Breast epithelium (tissue), 4 donors: Measurements from ENCODE around the gene MAP3K12. TPM values are rescaled to one million over a fixed set of nuclear protein-coding genes. Genes with fewer than 3 reads are reported as not detected.
A peak's percentile ranks its signal among the peaks of the same experiment; 100 is the strongest.
"Not testable (repeated sequence)": the region's sequence is repeated elsewhere in the genome, so short reads cannot be mapped to it uniquely, and the experiment has no call there.

Experiments
- DNase-seq, 2 donors: peaks; one replicate each; pipeline ENCODE4 v3.0.0-alpha.2; 2019; ENCODE audit warnings: low spot score in 2 of 2
- H3K27ac ChIP-seq, 2 donors: fragments of 200-600 bp; sonication (generic) in 1 of 2; one replicate each; pipeline ENCODE4 v1.5.1; 2016 to 2019; ENCODE audit warnings: mild to moderate bottlenecking in 1 of 2
- H3K27me3 ChIP-seq, 2 donors: fragments of 200-600 bp; sonication (generic) in 1 of 2; one replicate each; pipeline versions ENCODE4 v1.5.1 to v1.6.0; 2017 to 2019; ENCODE audit warnings: control low read depth in 1 of 2, mild to moderate bottlenecking in 1 of 2
- H3K36me3 ChIP-seq: fragments of 200-600 bp; one replicate; pipeline ENCODE4 v1.5.1; 2019
- H3K4me1 ChIP-seq, 2 donors: fragments of 200-600 bp; sonication (generic); one replicate each; pipeline ENCODE4 v1.5.1; 2016 to 2019; ENCODE audit warnings: control low read depth in 1 of 2
- H3K4me3 ChIP-seq, 3 donors: fragments of 200-600 bp; sonication (generic); 1 replicate in 2 of 3; 2 replicates in 1 of 3; pipeline ENCODE4 v1.5.1; 2016 to 2019; ENCODE audit warnings: mild to moderate bottlenecking in 3 of 3, moderate library complexity in 2 of 3
- H3K9me3 ChIP-seq, 2 donors: fragments of 200-600 bp; sonication (generic) in 1 of 2; one replicate each; pipeline ENCODE4 v1.5.1; 2016 to 2019; ENCODE audit warnings: control low read depth in 1 of 2
- CTCF ChIP-seq, 3 donors: fragments of 450-650 bp; IDR thresholded peaks; one replicate each; pipeline ENCODE4 v1.5.1; 2016 to 2017; ENCODE audit warnings: antibody characterized with exemption in 3 of 3, mild to moderate bottlenecking in 3 of 3, moderate library complexity in 3 of 3
- POLR2A ChIP-seq: fragments of 450-650 bp; IDR thresholded peaks from one replicate; pipeline ENCODE4 v1.6.1; 2016; ENCODE audit warnings: antibody characterized with exemption, mild to moderate bottlenecking, moderate library complexity
- POLR2AphosphoS5 ChIP-seq, 3 donors: sonication (generic); formaldehyde crosslinking; IDR thresholded peaks; one replicate each; pipeline ENCODE4 v1.6.1; 2017; ENCODE audit warnings: antibody characterized with exemption in 3 of 3
- intact Hi-C: fragments of 100-400 bp; cut with DNase I; formaldehyde crosslinking; loops from one replicate; pipeline ENCODE4 v1.15.1; 2023; ENCODE audit warnings: low total_unique reads
- total RNA-seq, 3 donors: library from RNA; depleted of rRNA; stranded (reverse); fragments of >200 nt; gene quantifications; one replicate each; pipeline ENCODE4 v1.1.0, GENCODE V29; 2016

MAP3K12 gene
- total RNA-seq, 3 donors from 2014 or later, result 16.4 to 28.8 (median 24.6) TPM

- TF ChIP-seq POLR2A, result no peak
- TF ChIP-seq CTCF (IDR thresholded peaks at IDR 0.05), result no peak
- no peak for TF ChIP-seq POLR2AphosphoS5 (IDR thresholded peaks at IDR 0.05)
- H3K4me3 ChIP-seq, result no peak overlapping the region
- H3K4me1 ChIP-seq, result no peaks in the 10 kb centered on the region
- no peaks in the 10 kb centered on the region for H3K27me3 ChIP-seq
- H3K9me3 ChIP-seq, result no peaks in the 10 kb centered on the region
- no peaks in the 10 kb centered on the region for H3K36me3 ChIP-seq
- intact Hi-C loops, result no loop called here
- peak overlapping the region in 1 of 2 donors; percentile 55 for H3K27ac ChIP-seq
- DNase-seq, result no peak
Observed at GRCh38 chr12:53481939-53482586, 17.2 kb downstream of the MAP3K12 start.

GRCh38 chr12:53481458-53481857 lies 17.8 kb downstream of the MAP3K12 start:
- intact Hi-C loops, result not testable (repeated sequence)
- peak overlapping the region in 1 of 2 donors; percentile 45 for H3K27ac ChIP-seq

GRCh38 chr12:53480491-53481442 lies 18.5 kb downstream of the MAP3K12 start:
- Histone ChIP-seq H3K27me3 (no peaks in the 10 kb centered on the region), H3K4me1 (no peaks in the 10 kb centered on the region), H3K27ac (peak overlapping the region in 1 of 2 donors; percentile 45), H3K9me3 (no peaks in the 10 kb centered on the region), H3K36me3 (peaks cover 3% of the 10 kb centered on the region), H3K4me3 (no peak overlapping the region)
- TF ChIP-seq POLR2AphosphoS5 (IDR thresholded peaks at IDR 0.05) (no peak), POLR2A (no peak), CTCF (IDR thresholded peaks at IDR 0.05) (no peak)
- no peak for DNase-seq
- intact Hi-C loops, result no loop called here

More at GRCh38 chr12:53481458-53481857, 17.8 kb downstream of the MAP3K12 start:
- not testable (repeated sequence) for H3K9me3 ChIP-seq, H3K36me3 ChIP-seq, H3K27me3 ChIP-seq, H3K4me1 ChIP-seq, H3K4me3 ChIP-seq, DNase-seq

GRCh38 chr12:53479331-53479730 lies 19.9 kb downstream of the MAP3K12 start:
- Histone ChIP-seq H3K27ac (peak overlapping the region in 1 of 2 donors; percentile 53), H3K27me3 (no peaks in the 10 kb centered on the region), H3K4me3 (no peak overlapping the region), H3K36me3 (peaks cover 7% of the 10 kb centered on the region), H3K9me3 (no peaks in the 10 kb centered on the region), H3K4me1 (no peaks in the 10 kb centered on the region)
- intact Hi-C loops, result no loop called here
- DNase-seq, result no peak
- TF ChIP-seq POLR2AphosphoS5 (IDR thresholded peaks at IDR 0.05) (no peak), POLR2A (no peak), CTCF (IDR thresholded peaks at IDR 0.05) (no peak)

- H3K27ac ChIP-seq, result peak overlapping the region in 1 of 2 donors; percentile 53
- no peaks in the 10 kb centered on the region for H3K4me1 ChIP-seq
- no peak for TF ChIP-seq POLR2AphosphoS5 (IDR thresholded peaks at IDR 0.05)
- TF ChIP-seq POLR2A, result no peak
- TF ChIP-seq CTCF (IDR thresholded peaks at IDR 0.05), result no peak
- H3K36me3 ChIP-seq, result peaks cover 7% of the 10 kb centered on the region
- no peak for DNase-seq
- H3K27me3 ChIP-seq, result no peaks in the 10 kb centered on the region
- intact Hi-C loops, result no loop called here
- H3K4me3 ChIP-seq, result no peak overlapping the region
- no peaks in the 10 kb centered on the region for H3K9me3 ChIP-seq
Observed at GRCh38 chr12:53478865-53479264, 20.4 kb downstream of the MAP3K12 start.
